Liver (tissue), 9 donors: Measurements from ENCODE around the gene STPG1. TPM values are rescaled to one million over a fixed set of nuclear protein-coding genes. Genes with fewer than 3 reads are reported as not detected.

Experiments
- DNase-seq: peaks from one replicate; pipeline ENCODE4 v3.0.0-alpha.2; 2017; ENCODE audit warnings: low spot score
- H3K27ac ChIP-seq, 2 donors: one replicate each; pipeline ENCODE4 v1.7.0; 2013; ENCODE audit warnings: inconsistent platforms in 2 of 2, low read length in 2 of 2, control low read depth in 1 of 2, low read depth in 1 of 2, mild to moderate bottlenecking in 1 of 2
- H3K27me3 ChIP-seq, 4 donors: one replicate each; pipeline versions ENCODE4 v1.6.1 to v1.7.0; 2013; ENCODE audit warnings: low read length in 3 of 4, inconsistent platforms in 1 of 4, mild to moderate bottlenecking in 1 of 4, moderate library complexity in 1 of 4; ENCODE audit not compliant: control insufficient read depth in 4 of 4, insufficient read depth in 4 of 4
- H3K36me3 ChIP-seq, 4 donors: one replicate each; pipeline versions ENCODE4 v1.6.1 to v1.7.0; 2013; ENCODE audit warnings: low read length in 3 of 4, mild to moderate bottlenecking in 3 of 4, low read depth in 1 of 4, moderate library complexity in 1 of 4; ENCODE audit not compliant: control insufficient read depth in 4 of 4, insufficient read depth in 3 of 4
- H3K4me1 ChIP-seq, 4 donors: one replicate each; pipeline versions ENCODE4 v1.6.1 to v1.7.0; 2013; ENCODE audit warnings: low read length in 3 of 4, mild to moderate bottlenecking in 3 of 4, moderate library complexity in 1 of 4; ENCODE audit not compliant: control insufficient read depth in 4 of 4, insufficient read depth in 4 of 4
- H3K4me3 ChIP-seq, 3 donors: one replicate each; pipeline versions ENCODE4 v1.6.1 to v1.7.0; 2013; ENCODE audit warnings: low read length in 3 of 3, control low read depth in 1 of 3, low read depth in 1 of 3, mild to moderate bottlenecking in 1 of 3
- H3K9ac ChIP-seq, 2 donors: one replicate each; pipeline ENCODE4 v1.7.0; 2013; ENCODE audit warnings: low read length in 2 of 2, mild to moderate bottlenecking in 2 of 2, moderate library complexity in 2 of 2, control low read depth in 1 of 2, low read depth in 1 of 2
- H3K9me3 ChIP-seq, 4 donors: one replicate each; pipeline versions ENCODE4 v1.6.1 to v1.7.0; 2013; ENCODE audit warnings: low read length in 3 of 4; ENCODE audit not compliant: control insufficient read depth in 4 of 4
- CTCF ChIP-seq: fragments of 150-350 bp; IDR thresholded peaks from 2 replicates; pipeline ENCODE4 v1.5.1; 2017; ENCODE audit warnings: improper control_type of control experiment, low read depth, low read length; ENCODE audit not compliant: missing input control
- EGR1 ChIP-seq, 2 donors: IDR thresholded peaks; 2 replicates each; pipeline ENCODE4 v1.6.1; 2016 to 2018; ENCODE audit warnings: antibody characterized with exemption in 2 of 2, low read depth in 2 of 2
- FOXA1 ChIP-seq: IDR thresholded peaks from 2 replicates; pipeline ENCODE4 v1.6.1; 2016; ENCODE audit warnings: antibody characterized with exemption
- FOXA2 ChIP-seq: IDR thresholded peaks from 2 replicates; pipeline ENCODE4 v1.6.1; 2016; ENCODE audit warnings: antibody characterized with exemption
- GABPA ChIP-seq, 2 donors: IDR thresholded peaks in 1 of 2; conservative IDR thresholded peaks in 1 of 2; 2 replicates each; pipeline ENCODE4 v1.6.1; 2016; ENCODE audit warnings: antibody characterized with exemption in 2 of 2, mild to moderate bottlenecking in 1 of 2, moderate library complexity in 1 of 2
- HNF4A ChIP-seq, 2 donors: conservative IDR thresholded peaks; 2 replicates each; pipeline ENCODE4 v1.6.1; 2016; ENCODE audit warnings: antibody characterized with exemption in 2 of 2, mild to moderate bottlenecking in 2 of 2
- HNF4G ChIP-seq: IDR thresholded peaks from 2 replicates; pipeline ENCODE4 v1.6.1; 2016; ENCODE audit warnings: antibody characterized with exemption
- JUND ChIP-seq, 2 donors: IDR thresholded peaks; 2 replicates each; pipeline ENCODE4 v1.6.1; 2016; ENCODE audit warnings: antibody characterized with exemption in 2 of 2
- NR2F2 ChIP-seq: IDR thresholded peaks from 2 replicates; pipeline ENCODE4 v1.6.1; 2016; ENCODE audit warnings: antibody characterized with exemption
- RAD21 ChIP-seq, 2 donors: IDR thresholded peaks; 2 replicates each; pipeline ENCODE4 v1.6.1; 2016; ENCODE audit warnings: antibody characterized with exemption in 2 of 2, mild to moderate bottlenecking in 2 of 2
- RXRA ChIP-seq, 2 donors: IDR thresholded peaks; 2 replicates each; pipeline ENCODE4 v1.6.1; 2017 to 2018; ENCODE audit warnings: antibody characterized with exemption in 2 of 2, mild to moderate bottlenecking in 1 of 2
- SP1 ChIP-seq: IDR thresholded peaks from 2 replicates; pipeline ENCODE4 v1.6.1; 2018; ENCODE audit warnings: antibody characterized with exemption, mild to moderate bottlenecking
- YY1 ChIP-seq: IDR thresholded peaks from 2 replicates; pipeline ENCODE4 v1.6.1; 2016; ENCODE audit warnings: antibody characterized with exemption, mild to moderate bottlenecking
- WGBS: extraction: QIAGEN DNeasy Blood & Tissue Kit; methylation state at CpG from one replicate; pipeline ENCODE4 v1.1.7; 2013; 5-methylcytosine and 5-hydroxymethylcytosine counted together
- polyA plus RNA-seq, 2 donors: library from polyadenylated mRNA; stranded (reverse) in 1 of 2; unstranded in 1 of 2; fragments of 200-250 nt in 1 of 2; fragments of >200 nt in 1 of 2; fragmentation: Nextera tagmentation in 1 of 2; extraction: Ambion mirVana in 1 of 2; gene quantifications; one replicate each; pipeline versions ENCODE4 v1.2.1 to v1.2.3, GENCODE V29; 2013 to 2015
- total RNA-seq, 2 donors: library from RNA; depleted of rRNA; stranded (reverse); fragments of >200 nt; gene quantifications; one replicate each; pipeline ENCODE4 v1.2.3, GENCODE V29; 2014
- TF ChIP-seq, protein P1 (sequence below): IDR thresholded peaks from 2 replicates; pipeline ENCODE4 v1.6.1; 2016; ENCODE audit warnings: antibody characterized with exemption, mild to moderate bottlenecking
- TF ChIP-seq, protein P2 (sequence below): IDR thresholded peaks from 2 replicates; pipeline ENCODE4 v1.6.1; 2016; ENCODE audit warnings: antibody characterized with exemption
- TF ChIP-seq, protein P3 (sequence below): IDR thresholded peaks from 2 replicates; pipeline ENCODE4 v1.6.1; 2016; ENCODE audit warnings: antibody characterized with exemption
- TF ChIP-seq, protein P4 (sequence below): IDR thresholded peaks from 2 replicates; pipeline ENCODE4 v1.6.1; 2016; ENCODE audit warnings: antibody characterized with exemption
- donor health status: healthy.
- donor health status: healthy.
- donor health status: healthy.
- donor health status: healthy.
- donor health status: healthy.

STPG1 gene
- total and polyA plus RNA-seq, 4 donors = 0.92 to 2.9 (median 1.0) TPM

DNA sequence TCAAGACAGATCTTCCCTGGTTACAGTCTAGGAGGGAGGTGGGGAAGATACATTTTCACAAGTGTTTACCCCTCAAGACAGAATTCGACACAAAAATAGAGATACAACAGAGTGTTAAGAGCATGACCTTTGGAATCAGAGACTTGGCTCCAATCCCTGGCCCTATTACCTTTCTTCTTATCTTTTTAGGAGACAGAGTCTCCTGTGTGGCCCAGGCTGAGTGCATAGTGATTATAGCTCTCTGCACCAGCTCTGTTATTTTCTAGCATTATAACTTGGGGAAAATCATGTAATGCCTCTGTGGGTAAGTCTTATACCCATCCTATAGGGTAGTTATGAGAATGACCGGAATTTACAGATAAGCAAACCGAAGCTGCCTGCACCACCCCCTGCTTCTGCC lies 11.9 kb upstream of the STPG1 start:
- TF ChIP-seq HNF4G = no peak
- TF ChIP-seq YY1 = no peak
- TF ChIP-seq, protein P1, sequence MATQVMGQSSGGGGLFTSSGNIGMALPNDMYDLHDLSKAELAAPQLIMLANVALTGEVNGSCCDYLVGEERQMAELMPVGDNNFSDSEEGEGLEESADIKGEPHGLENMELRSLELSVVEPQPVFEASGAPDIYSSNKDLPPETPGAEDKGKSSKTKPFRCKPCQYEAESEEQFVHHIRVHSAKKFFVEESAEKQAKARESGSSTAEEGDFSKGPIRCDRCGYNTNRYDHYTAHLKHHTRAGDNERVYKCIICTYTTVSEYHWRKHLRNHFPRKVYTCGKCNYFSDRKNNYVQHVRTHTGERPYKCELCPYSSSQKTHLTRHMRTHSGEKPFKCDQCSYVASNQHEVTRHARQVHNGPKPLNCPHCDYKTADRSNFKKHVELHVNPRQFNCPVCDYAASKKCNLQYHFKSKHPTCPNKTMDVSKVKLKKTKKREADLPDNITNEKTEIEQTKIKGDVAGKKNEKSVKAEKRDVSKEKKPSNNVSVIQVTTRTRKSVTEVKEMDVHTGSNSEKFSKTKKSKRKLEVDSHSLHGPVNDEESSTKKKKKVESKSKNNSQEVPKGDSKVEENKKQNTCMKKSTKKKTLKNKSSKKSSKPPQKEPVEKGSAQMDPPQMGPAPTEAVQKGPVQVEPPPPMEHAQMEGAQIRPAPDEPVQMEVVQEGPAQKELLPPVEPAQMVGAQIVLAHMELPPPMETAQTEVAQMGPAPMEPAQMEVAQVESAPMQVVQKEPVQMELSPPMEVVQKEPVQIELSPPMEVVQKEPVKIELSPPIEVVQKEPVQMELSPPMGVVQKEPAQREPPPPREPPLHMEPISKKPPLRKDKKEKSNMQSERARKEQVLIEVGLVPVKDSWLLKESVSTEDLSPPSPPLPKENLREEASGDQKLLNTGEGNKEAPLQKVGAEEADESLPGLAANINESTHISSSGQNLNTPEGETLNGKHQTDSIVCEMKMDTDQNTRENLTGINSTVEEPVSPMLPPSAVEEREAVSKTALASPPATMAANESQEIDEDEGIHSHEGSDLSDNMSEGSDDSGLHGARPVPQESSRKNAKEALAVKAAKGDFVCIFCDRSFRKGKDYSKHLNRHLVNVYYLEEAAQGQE = no peak
- TF ChIP-seq CTCF = no peak
- TF ChIP-seq, protein P2, sequence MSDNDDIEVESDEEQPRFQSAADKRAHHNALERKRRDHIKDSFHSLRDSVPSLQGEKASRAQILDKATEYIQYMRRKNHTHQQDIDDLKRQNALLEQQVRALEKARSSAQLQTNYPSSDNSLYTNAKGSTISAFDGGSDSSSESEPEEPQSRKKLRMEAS = no peak
- TF ChIP-seq JUND (IDR thresholded peaks at IDR 0.05) = no peak
- no peak for TF ChIP-seq NR2F2
- H3K9me3 ChIP-seq = no peaks in the 10 kb centered on the region
- H3K4me1 ChIP-seq = no peaks in the 10 kb centered on the region
- 61% methylated on average over 3 of the region's 3 CpGs for WGBS
- H3K27me3 ChIP-seq = no peaks in the 10 kb centered on the region
- no peak overlapping the region for H3K27ac ChIP-seq
- no peak overlapping the region for H3K4me3 ChIP-seq
- H3K9ac ChIP-seq = no peak overlapping the region
- DNase-seq = no peak
- peaks cover 0 to 18% (median 4%) of the 10 kb centered on the region in 4 donors for H3K36me3 ChIP-seq

DNA sequence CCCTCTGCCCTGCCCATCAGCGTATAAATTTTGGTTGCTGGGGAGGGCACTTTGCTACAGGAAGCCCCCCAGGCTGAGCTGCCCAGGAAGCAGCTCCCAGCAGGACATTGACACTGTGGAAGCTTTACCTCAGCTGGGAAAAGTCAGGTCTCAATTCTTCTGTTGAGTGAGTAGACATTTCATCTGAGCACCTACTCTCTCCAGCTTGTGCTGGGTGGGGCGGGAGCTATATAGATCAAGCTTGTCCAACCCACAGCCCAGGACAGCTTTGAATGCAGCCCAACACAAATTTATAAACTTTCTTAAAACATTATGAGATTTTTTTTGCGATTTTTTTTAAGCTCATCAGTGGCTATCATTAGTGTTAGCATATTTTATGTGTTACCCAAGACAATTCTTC lies 11.4 kb upstream of the STPG1 start:
- DNase-seq = no peak
- no peak overlapping the region for H3K27ac ChIP-seq
- TF ChIP-seq HNF4G = no peak
- TF ChIP-seq CTCF = no peak
- no peak for TF ChIP-seq RAD21 (IDR thresholded peaks at IDR 0.05)
- no peak for TF ChIP-seq NR2F2
- TF ChIP-seq YY1 = no peak
- no peak for TF ChIP-seq FOXA2
- TF ChIP-seq RXRA (IDR thresholded peaks at IDR 0.05) = no peak
- no peak for TF ChIP-seq JUND (IDR thresholded peaks at IDR 0.05)
- TF ChIP-seq SP1 = no peak
- TF ChIP-seq, protein P1 = no peak
- TF ChIP-seq EGR1 (IDR thresholded peaks at IDR 0.05; ENCODE audit: low read depth in 2 of 2) = no peak
- no peak for TF ChIP-seq GABPA (IDR thresholded peaks at IDR 0.05 in 1 of 2, conservative IDR thresholded peaks at IDR 0.05 in 1 of 2)
- TF ChIP-seq, protein P3, sequence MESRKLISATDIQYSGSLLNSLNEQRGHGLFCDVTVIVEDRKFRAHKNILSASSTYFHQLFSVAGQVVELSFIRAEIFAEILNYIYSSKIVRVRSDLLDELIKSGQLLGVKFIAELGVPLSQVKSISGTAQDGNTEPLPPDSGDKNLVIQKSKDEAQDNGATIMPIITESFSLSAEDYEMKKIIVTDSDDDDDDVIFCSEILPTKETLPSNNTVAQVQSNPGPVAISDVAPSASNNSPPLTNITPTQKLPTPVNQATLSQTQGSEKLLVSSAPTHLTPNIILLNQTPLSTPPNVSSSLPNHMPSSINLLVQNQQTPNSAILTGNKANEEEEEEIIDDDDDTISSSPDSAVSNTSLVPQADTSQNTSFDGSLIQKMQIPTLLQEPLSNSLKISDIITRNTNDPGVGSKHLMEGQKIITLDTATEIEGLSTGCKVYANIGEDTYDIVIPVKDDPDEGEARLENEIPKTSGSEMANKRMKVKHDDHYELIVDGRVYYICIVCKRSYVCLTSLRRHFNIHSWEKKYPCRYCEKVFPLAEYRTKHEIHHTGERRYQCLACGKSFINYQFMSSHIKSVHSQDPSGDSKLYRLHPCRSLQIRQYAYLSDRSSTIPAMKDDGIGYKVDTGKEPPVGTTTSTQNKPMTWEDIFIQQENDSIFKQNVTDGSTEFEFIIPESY = no peak
- TF ChIP-seq, protein P2 = no peak
- TF ChIP-seq, protein P4, sequence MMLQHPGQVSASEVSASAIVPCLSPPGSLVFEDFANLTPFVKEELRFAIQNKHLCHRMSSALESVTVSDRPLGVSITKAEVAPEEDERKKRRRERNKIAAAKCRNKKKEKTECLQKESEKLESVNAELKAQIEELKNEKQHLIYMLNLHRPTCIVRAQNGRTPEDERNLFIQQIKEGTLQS = no peak
- no peak for TF ChIP-seq FOXA1
- TF ChIP-seq HNF4A (conservative IDR thresholded peaks at IDR 0.05) = no peak
- no peaks in the 10 kb centered on the region for H3K4me1 ChIP-seq
- peaks cover 0 to 18% (median 4%) of the 10 kb centered on the region in 4 donors for H3K36me3 ChIP-seq
- H3K9ac ChIP-seq = no peak overlapping the region
- H3K9me3 ChIP-seq = no peaks in the 10 kb centered on the region
- 93% methylated on average over 3 of the region's 3 CpGs for WGBS
- H3K27me3 ChIP-seq = no peaks in the 10 kb centered on the region
- no peak overlapping the region for H3K4me3 ChIP-seq
